Calu3 (cell line): ENCODE data around the gene DSE. TPM values are rescaled to one million over a fixed set of nuclear protein-coding genes. Genes with fewer than 3 reads are reported as not detected.
A peak's percentile ranks its signal among the peaks of the same experiment; 100 is the strongest.

ENCODE experiments used
- BruUV-seq: library from RNA; stranded (reverse); fragments of 400-500 nt; replicated peaks from 2 replicates; lab custom pipeline; 2021; lab: Mats Ljungman, UMichigan
- CTCF ChIA-PET: fragments of 300-600 bp; sonication (Branson Sonifier 250); formaldehyde crosslinking; loops from one replicate; lab custom pipeline; 2022; ENCODE audit warnings: antibody characterized with exemption; lab: Charles Lee
- DNase-seq: peaks from one replicate; pipeline ENCODE4 v3.0.0; 2022
- H3K27ac Mint-ChIP-seq: one replicate; pipeline ENCODE4 v1.8.0; 2022; ENCODE audit warnings: mixed read lengths; ENCODE audit not compliant: unreplicated experiment
- H3K27me3 Mint-ChIP-seq: one replicate; pipeline ENCODE4 v1.8.0; 2022; ENCODE audit warnings: mixed read lengths; ENCODE audit not compliant: unreplicated experiment
- H3K36me3 Mint-ChIP-seq: one replicate; pipeline ENCODE4 v1.8.0; 2022; ENCODE audit warnings: mild to moderate bottlenecking, moderate library complexity, mixed read lengths; ENCODE audit not compliant: insufficient read depth, unreplicated experiment
- H3K4me1 Mint-ChIP-seq: one replicate; pipeline ENCODE4 v1.8.0; 2022; ENCODE audit warnings: mild to moderate bottlenecking, low read depth, mixed read lengths; ENCODE audit not compliant: unreplicated experiment
- H3K4me3 Mint-ChIP-seq: one replicate; pipeline ENCODE4 v1.8.0; 2022; ENCODE audit warnings: mild to moderate bottlenecking, low read depth, moderate library complexity, mixed read lengths; ENCODE audit not compliant: unreplicated experiment
- H3K9me3 Mint-ChIP-seq: one replicate; pipeline ENCODE4 v1.8.0; 2022; ENCODE audit warnings: low read depth, mixed read lengths; ENCODE audit not compliant: unreplicated experiment
- CTCF ChIP-seq: fragments of 200-600 bp; IDR thresholded peaks from one replicate; pipeline ENCODE4 v1.8.0; 2022; ENCODE audit warnings: antibody characterized with exemption; ENCODE audit not compliant: unreplicated experiment
- intact Hi-C: fragments of 100-400 bp; cut with micrococcal nuclease; formaldehyde crosslinking; loops from one replicate; pipeline ENCODE4 v1.10.0; 2022; ENCODE audit not compliant: unreplicated experiment
- total RNA-seq: library from RNA; stranded (reverse); gene quantifications from 2 replicates; pipeline ENCODE4 v1.2.3, GENCODE V29; 2022

The DSE gene
- total RNA-seq, 1 experiment from 2014 or later = 43.8 TPM

DNA sequence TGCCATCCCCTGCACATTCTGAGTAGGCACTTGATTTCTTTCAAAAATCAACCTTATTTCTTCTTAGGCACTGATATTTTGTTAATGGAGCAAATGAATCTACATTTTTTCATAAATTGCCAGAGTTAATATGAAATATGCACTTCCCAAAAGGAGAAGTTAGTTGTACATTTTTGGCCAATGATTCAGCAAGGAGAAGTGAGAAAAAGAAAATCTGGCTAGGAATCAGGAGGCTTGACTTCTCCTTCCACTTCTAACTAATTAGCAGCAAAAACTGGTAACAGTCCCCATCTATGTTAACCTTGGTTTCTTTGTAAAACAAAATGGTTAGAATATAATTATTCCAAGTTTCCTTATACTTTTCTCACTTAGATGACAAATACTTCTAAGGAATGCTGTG lies 7.0 kb upstream of the DSE start:
- Mint-ChIP-seq H3K27me3 (no peaks in the 10 kb centered on the region), H3K4me3 (no peak overlapping the region), H3K9me3 (no peaks in the 10 kb centered on the region), H3K4me1 (peaks cover 8% of the 10 kb centered on the region), H3K27ac (peak overlapping the region; percentile 14), H3K36me3 (no peaks in the 10 kb centered on the region)
- no peak for TF ChIP-seq CTCF
- intact Hi-C loops = no loop called here
- no peak for DNase-seq
- no TSS peak for BruUV-seq
- CTCF ChIA-PET = interaction anchor here (0.6 kb wide), 1 partner anchor 8 kb away, joined by 3 read pairs; no protein-coding TSS in a partner anchor

DNA sequence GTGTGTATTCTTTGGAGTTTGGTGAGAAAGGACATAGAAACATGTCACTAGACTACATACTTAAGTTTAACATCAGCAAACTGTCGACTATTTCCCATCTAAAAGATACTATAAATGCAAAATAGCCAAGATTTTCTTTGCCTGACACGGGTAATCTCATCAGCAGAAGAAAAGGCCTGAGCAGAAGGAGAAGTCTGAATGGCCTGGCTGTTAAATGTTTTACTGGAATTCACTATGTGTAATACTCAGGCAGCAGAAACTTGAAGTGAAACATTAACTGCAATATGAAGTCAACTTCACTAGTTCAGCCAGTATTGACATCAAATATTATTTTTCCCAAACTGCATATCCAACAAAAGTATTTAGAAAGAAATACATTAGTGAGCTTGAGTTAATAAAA lies 6.4 kb upstream of the DSE start:
- Mint-ChIP-seq H3K27ac (no peak overlapping the region), H3K4me3 (no peak overlapping the region), H3K36me3 (no peaks in the 10 kb centered on the region), H3K27me3 (no peaks in the 10 kb centered on the region), H3K9me3 (no peaks in the 10 kb centered on the region), H3K4me1 (peaks cover 8% of the 10 kb centered on the region)
- CTCF ChIA-PET = no interaction called here
- no peak for TF ChIP-seq CTCF
- no TSS peak for BruUV-seq
- DNase-seq = no peak
- intact Hi-C loops = no loop called here

DNA sequence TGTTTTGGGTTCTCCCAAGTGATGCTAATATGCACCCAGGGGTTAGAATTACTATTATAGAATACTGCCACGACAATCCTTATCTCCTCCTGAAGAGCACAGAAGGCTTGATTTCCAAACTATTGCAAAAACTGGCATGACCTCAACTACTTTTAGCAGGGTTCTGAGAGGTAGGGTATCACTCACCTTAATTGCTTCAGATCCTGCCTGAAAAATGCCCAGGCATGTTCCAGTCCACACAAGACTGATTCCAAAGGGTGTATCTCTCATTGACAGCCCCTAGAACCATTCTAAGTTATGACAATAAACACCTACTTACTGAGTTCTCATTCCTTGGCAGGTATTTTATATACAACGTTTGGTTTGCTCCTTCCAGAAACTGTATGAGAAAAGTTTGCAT lies 5.0 kb upstream of the DSE start:
- Mint-ChIP-seq H3K4me3 (no peak overlapping the region), H3K36me3 (peaks cover 11% of the 10 kb centered on the region), H3K9me3 (no peaks in the 10 kb centered on the region), H3K27me3 (no peaks in the 10 kb centered on the region), H3K27ac (no peak overlapping the region), H3K4me1 (peaks cover 15% of the 10 kb centered on the region)
- TF ChIP-seq CTCF = no peak
- no peak for DNase-seq
- intact Hi-C loops = no loop called here
- no TSS peak for BruUV-seq
- CTCF ChIA-PET = no interaction called here

- Mint-ChIP-seq H3K9me3 (no peaks in the 10 kb centered on the region), H3K27ac (no peak overlapping the region), H3K4me3 (no peak overlapping the region), H3K4me1 (peaks cover 15% of the 10 kb centered on the region), H3K36me3 (peaks cover 22% of the 10 kb centered on the region), H3K27me3 (no peaks in the 10 kb centered on the region)
- TF ChIP-seq CTCF = no peak
- intact Hi-C loops = no loop called here
- CTCF ChIA-PET = no interaction called here
- no TSS peak for BruUV-seq
- DNase-seq = no peak
These were observed 3.9 kb upstream of the DSE start for GRCh38 chr6:116366740-116367275.
